Measurements from ENCODE around the gene FAM110D. TPM values are rescaled to one million over a fixed set of nuclear protein-coding genes. Genes with fewer than 3 reads are reported as not detected.

FAM110D gene
- total and polyA plus RNA-seq, 2 of the 8 experiments (the other 6 are each of a cell fraction or from before 2014, with no cell fraction given): 0.21 to 0.48 TPM

DNA sequence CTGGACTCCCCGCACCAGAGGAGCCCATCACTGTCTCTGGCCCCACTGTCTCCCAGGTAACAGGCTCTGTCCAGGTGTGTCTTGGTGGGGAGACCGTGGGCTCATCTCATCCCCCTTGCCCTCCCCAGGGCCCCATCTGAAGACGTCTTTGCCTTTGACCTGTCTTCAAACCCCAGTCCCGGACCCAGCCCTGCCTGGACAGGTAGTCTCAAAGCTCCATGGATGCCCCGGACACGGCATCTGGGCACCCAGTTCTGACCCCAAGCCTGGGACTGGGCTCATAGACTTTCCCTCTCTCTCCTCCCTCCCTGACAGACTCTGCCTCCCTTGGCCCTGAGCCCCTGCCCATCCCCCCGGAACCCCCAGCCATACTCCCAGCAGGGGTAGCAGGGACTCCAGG is 25.2 kb downstream of the FAM110D start:
- Histone ChIP-seq H2AFZ (ENCODE audit: low read length) (no peak overlapping the region), H2BK12ac (ENCODE audit: low read depth, low read length) (no peak overlapping the region), H3K27ac (ENCODE audit: low read depth, low read length) (no peak overlapping the region), H3K79me1 (ENCODE audit: low read depth, low read length) (no peaks in the 10 kb centered on the region), H2BK20ac (ENCODE audit: low read length) (no peak overlapping the region), H3K14ac (ENCODE audit: insufficient read length) (no peak overlapping the region), H3K9me3 (ENCODE audit: insufficient read depth in 2 of 2, low read depth in 1 of 2, low read length in 1 of 2) (no peaks in the 10 kb centered on the region), H3K56ac (replicated peaks; ENCODE audit: insufficient read length, low read depth, low read length) (no peak overlapping the region), H4K20me1 (replicated peaks in 1 of 2; ENCODE audit: control insufficient read depth in 1 of 2, insufficient read depth in 2 of 2, low read length in 2 of 2) (peaks cover 0 to 2% of the 10 kb centered on the region in 2 experiments), H2AK5ac (ENCODE audit: low read depth, low read length) (no peak overlapping the region), H3K4me1 (replicated peaks in 1 of 4; ENCODE audit: control insufficient read depth in 3 of 4, insufficient read depth in 4 of 4, low read length in 3 of 4) (no peaks in the 10 kb centered on the region), H4K5ac (ENCODE audit: insufficient read length, low read depth, low read length) (no peak overlapping the region), H3K4me3 (ENCODE audit: extremely low read depth in 1 of 4, insufficient read depth in 2 of 4, low read depth in 3 of 4, low read length in 4 of 4) (no peak overlapping the region), H3K79me2 (ENCODE audit: control insufficient read depth in 1 of 2, insufficient read depth in 2 of 2, low read length in 2 of 2) (no peaks in the 10 kb centered on the region), H2BK15ac (ENCODE audit: low read length) (no peak overlapping the region), H2BK5ac (ENCODE audit: low read depth, low read length) (no peak overlapping the region), H3K27me3 (replicated peaks in 1 of 4; ENCODE audit: control insufficient read depth in 3 of 4, extremely low read depth in 1 of 4, insufficient read depth in 3 of 4, low read length in 3 of 4) (no peaks in the 10 kb centered on the region), H3K36me3 (ENCODE audit: control insufficient read depth in 2 of 4, insufficient read depth in 4 of 4, low read length in 3 of 4) (peaks cover 0 to 4% (median 3%) of the 10 kb centered on the region in 4 experiments; a peak in 4 of 8 replicates), H3K9ac (replicated peaks in 1 of 4; ENCODE audit: extremely low read depth in 1 of 4, low read depth in 3 of 4, low read length in 3 of 4) (no peak overlapping the region), H4K91ac (replicated peaks; ENCODE audit: insufficient read length, low read length) (no peak overlapping the region), H2BK120ac (replicated peaks; ENCODE audit: low read depth, low read length) (no peak overlapping the region), H3K4ac (replicated peaks; ENCODE audit: insufficient read length, low read depth, low read length) (no peak overlapping the region), H3K23me2 (ENCODE audit: low read depth, low read length) (no peaks in the 10 kb centered on the region), H3K4me2 (ENCODE audit: insufficient read depth in 1 of 2, low read depth in 2 of 2, low read length in 2 of 2) (no peak overlapping the region), H3K18ac (ENCODE audit: extremely low read depth, low read length) (no peak overlapping the region), H3K23ac (ENCODE audit: insufficient read length) (no peak overlapping the region), H4K8ac (ENCODE audit: extremely low read depth, insufficient read depth, low read length) (no peak overlapping the region)
- WGBS, 2 experiments (ENCODE audit: extremely low coverage in 1 of 2, insufficient coverage in 1 of 2, insufficient read length in 1 of 2, insufficient replicate concordance in 2 of 2, low coverage in 1 of 2, low lambda C conversion rate in 2 of 2, missing lambda C conversion rate in 1 of 2): 83% methylated on average over 5 of the region's 7 CpGs; no CpG with 5 or more reads in 1 of the 2 experiments
- no peak for DNase-seq (ENCODE audit: low read depth in 1 of 2, low spot score in 2 of 2)
- no peak for TF ChIP-seq CHD2 (IDR thresholded peaks at IDR 0.05; ENCODE audit: low read length)
- no peak for TF ChIP-seq TAF7 (optimal IDR thresholded peaks at IDR 0.05; ENCODE audit: borderline replicate concordance, low read depth, low read length)
- TF ChIP-seq, protein P1, sequence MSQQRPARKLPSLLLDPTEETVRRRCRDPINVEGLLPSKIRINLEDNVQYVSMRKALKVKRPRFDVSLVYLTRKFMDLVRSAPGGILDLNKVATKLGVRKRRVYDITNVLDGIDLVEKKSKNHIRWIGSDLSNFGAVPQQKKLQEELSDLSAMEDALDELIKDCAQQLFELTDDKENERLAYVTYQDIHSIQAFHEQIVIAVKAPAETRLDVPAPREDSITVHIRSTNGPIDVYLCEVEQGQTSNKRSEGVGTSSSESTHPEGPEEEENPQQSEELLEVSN (IDR thresholded peaks at IDR 0.05): no peak
- no peak for TF ChIP-seq GABPA (IDR thresholded peaks at IDR 0.05; ENCODE audit: borderline replicate concordance, insufficient read depth, low read length)
- no peak for TF ChIP-seq ATF3 (IDR thresholded peaks at IDR 0.05; ENCODE audit: insufficient read depth, low read depth, low read length)
- TF ChIP-seq PHF8 (conservative IDR thresholded peaks at IDR 0.05; ENCODE audit: low read depth, low read length): no peak
- no peak for TF ChIP-seq KDM4A (IDR thresholded peaks at IDR 0.05; ENCODE audit: low read depth, low read length, severe bottlenecking)
- no peak for TF ChIP-seq TBP (IDR thresholded peaks at IDR 0.05; ENCODE audit: low read depth, low read length)
- TF ChIP-seq SRF (IDR thresholded peaks at IDR 0.05; ENCODE audit: low read depth, low read length): no peak
- FAIRE-seq: no peak
- ChIA-PET CTCF (ENCODE audit: partially characterized antibody) (interaction anchor here (1.5 to 12.6 kb wide), 3 partner anchors 10 to 137 kb away, joined by 4 to 159 read pairs (median 7); partner anchors contain the start of genes C1orf232, CEP85, CNKSR1 and ZNF593), POLR2A (ENCODE audit: partially characterized antibody) (interaction anchor here (0.8 kb wide), 1 partner anchor 21 kb away, joined by 5 read pairs; no protein-coding TSS in a partner anchor)
